Measurements from ENCODE around the gene SPSB1.

The SPSB1 gene

DNA sequence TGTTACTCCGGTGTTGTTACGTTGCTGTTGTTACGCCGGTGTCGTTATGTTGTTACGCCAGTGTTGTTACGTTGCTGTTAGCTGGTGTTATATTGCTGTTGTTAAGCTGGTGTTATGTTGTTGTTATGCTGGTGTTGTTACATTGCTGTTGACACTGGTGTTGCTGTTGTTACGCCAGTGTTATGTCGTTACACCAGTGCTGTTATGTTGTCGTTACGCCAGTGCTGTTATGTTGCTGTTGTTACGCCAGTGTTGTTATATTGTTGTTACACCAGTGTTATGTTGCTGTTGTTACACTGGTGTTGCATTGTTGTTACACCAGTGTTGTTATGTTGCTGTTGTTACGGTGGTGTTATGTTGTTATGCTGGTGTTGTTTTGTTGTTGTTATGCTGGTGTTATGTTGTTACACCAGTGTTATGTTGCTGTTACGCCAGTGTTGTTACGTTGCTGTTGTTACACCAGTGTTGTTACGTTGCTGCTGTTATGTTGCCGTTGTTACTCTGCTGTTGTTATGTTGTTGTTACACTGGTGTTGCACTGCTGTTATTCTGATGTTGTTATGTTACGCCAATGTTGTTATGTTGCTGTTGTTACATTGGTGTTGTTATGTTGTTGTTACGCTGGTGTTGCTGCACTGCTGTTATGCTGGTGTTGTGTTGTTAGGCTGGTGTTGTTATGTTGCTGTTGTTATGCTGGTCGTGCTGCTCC is 32.5 kb upstream of the SPSB1 start:
- DNase-seq: no peak

DNA sequence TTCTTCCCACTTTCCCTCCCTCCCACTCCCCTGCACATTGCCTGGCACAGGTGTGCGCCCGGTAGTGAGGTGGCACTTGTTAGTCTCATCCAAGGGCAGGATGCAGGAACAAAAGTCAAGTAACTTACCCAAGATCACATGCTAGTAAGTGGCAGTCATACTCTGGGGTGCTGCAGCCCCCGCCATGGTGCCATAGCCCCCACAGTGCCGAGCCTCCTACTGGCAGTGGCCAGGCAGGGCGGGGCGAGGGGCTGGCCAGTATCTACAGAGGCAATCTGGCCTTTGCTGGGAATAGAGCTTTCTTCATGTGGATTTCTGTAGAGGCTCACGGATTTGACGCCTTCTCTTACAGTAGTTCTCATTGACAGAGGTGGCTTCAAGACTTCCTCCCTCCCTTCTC is 31.2 kb upstream of the SPSB1 start:
- DNase-seq: no peak

DNA sequence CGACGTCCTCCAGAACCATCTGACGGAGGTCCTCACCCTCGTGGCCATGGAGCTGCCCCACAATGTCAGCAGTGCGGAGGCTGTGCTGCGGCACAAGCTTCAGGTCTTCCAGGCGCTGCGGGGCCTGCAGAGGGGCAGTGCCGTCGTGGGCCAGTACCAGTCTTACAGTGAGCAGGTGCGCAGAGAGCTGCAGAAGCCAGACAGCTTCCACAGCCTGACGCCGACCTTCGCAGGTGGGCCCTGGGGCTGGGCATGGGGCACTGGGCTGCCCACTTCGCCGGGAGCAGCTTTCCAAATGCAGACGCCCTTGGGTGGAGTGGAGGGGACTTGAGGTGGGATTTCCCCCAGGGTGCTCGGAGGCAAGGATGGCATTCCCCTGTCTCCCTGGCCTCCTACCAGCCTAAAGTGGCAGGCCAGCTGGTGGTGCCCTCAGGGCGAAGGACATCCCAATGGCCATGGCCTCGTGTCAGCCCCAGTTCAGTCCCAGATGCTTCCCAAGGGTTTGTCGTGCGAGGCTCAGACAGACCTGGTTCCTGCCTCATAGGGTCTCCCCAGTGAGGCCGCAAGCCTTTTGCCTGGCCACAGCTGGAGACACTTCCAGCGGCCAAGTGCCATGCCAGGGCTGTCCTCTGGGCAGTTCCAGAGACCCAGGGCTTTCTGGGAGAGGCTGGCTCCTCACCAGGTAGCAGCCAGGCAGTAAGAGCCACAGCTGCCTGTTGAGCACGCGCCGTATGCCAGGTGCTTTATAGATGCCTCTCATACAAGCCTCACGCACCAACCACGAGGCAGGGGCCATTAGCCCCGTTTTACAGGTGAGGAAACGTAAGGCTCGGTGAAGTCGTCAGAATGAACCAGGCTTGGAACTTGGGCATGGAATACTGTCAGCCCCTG is 30.4 kb upstream of the SPSB1 start:
- no peak for DNase-seq

DNA sequence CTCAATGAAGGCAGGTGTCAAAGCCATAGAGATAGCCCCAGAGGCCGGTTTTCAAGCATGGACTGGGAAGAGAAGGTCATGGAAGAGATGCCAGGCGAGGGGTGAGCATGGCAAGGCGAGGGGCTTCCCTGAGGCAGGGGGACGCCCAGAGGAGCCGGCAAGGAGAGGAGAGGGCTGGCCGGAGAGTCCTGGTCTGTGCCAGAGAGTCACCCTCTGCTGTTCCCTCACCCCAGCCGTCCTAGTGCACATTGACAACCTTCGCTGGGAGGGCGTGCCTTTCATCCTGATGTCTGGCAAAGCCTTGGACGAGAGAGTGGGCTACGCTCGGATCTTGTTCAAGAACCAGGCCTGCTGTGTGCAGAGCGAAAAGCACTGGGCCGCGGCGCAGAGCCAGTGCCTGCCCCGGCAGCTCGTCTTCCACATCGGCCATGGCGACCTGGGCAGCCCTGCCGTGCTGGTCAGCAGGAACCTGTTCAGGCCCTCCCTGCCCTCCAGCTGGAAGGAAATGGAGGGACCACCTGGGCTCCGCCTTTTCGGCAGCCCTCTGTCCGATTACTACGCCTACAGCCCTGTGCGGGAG is 29.3 kb upstream of the SPSB1 start:
- no peak for DNase-seq

DNA sequence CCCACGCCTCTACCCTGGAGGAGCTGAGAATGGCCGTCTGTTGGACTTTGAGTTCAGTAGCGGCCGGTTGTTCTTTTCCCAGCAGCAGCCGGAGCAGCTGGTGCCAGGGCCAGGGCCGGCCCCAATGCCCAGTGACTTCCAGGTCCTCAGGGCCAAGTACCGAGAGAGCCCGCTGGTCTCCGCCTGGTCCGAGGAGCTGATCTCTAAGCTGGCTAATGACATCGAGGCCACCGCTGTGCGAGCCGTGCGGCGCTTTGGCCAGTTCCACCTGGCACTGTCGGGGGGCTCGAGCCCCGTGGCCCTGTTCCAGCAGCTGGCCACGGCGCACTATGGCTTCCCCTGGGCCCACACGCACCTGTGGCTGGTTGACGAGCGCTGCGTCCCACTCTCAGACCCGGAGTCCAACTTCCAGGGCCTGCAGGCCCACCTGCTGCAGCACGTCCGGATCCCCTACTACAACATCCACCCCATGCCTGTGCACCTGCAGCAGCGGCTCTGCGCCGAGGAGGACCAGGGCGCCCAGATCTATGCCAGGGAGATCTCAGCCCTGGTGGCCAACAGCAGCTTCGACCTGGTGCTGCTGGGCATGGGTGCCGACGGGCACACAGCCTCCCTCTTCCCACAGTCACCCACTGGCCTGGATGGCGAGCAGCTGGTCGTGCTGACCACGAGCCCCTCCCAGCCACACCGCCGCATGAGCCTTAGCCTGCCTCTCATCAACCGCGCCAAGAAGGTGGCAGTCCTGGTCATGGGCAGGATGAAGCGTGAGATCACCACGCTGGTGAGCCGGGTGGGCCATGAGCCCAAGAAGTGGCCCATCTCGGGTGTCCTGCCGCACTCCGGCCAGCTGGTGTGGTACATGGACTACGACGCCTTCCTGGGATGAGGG is 28.5 kb upstream of the SPSB1 start:
- no peak for DNase-seq

DNA sequence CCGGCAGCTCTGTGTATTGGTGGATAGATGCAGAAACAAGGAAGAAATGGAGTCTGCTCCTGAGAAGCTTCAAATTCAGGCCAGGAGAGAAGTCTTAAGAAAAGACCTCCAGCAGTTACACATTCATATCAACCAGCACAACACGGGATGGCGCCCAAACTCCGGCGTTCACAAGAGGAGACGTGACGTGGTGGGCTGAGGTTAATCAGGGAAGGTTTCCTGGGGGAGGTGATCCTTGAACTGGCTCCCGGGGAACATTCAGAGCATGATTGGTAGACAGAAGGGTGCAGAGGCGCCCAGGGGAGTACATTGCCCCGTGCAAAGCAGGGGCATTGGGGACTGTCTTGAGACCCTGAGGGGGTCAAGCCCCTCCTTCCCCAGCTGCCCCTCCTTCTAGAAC is 27.7 kb upstream of the SPSB1 start:
- no peak for DNase-seq

DNA sequence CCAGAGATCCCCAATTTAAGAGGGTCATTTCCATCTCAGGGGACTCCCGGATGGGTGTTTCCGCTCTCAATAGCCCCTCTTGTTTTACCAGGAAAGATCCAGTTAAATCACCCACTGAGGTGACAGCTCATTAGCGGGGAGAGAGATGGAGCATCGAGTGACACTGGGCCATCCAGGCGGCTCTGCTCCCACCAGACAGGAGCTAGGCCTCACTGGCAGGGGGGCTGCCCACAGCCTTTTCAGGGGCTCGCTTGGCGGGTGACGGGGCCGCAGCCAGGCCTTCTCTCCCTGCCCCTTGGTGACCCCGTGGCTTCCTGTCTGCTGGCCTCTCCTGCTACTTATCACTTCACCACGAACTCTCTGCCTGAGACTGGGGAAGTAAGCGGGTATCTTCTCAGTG is 26.7 kb upstream of the SPSB1 start:
- no peak for DNase-seq

DNA sequence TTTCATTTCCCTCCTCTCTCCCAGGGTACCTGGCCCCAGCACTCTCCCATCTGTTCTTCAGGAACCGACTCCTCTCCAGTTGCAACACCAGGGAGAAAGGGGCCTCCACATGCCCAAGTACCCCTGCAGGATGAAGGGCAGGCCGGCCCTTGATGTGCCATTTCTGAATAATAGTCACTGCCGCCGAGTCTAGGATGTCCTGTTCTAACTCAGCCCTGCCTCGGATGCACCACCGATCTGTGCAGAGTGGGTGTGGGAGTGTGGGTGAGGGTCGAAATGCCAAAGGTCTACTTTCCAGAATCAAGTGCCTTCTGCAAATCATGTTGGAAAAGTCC is 25.4 kb upstream of the SPSB1 start:
- DNase-seq: no peak

DNA sequence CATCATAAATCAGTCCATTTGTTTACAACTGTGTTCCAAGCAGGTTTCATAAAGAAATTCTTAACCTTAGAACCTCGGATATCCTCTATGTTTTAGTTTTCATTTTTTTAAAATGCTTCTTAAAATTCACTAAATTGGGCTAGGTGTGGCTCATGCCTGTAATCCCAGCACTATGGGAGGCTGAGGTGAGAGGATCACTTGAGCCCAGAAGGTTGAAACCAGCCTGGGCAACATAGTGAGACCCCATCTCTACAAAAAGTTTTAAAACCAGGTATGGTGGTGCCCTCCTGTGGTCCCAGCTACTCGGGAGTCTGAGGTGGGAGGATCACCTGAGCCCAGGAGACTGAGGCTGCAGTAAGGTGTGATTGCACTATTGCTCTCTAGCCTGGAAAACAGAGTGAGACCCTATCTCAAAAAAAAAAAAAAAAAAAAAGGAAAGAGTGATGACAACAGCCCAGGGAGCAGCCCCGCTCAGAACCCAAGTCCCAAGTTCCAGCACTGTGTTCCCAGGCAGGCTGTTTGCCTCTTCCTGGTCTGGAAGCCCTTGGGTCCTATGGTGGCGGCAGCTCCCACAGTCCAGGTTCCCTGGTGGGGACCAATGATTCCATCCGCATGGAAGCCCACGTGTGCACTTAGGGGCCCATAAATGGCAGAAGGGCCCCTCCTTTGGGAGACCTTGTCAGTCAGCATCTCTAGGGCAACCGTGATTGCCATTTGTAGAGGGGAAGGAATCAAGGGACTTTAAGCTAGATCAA is 24.7 kb upstream of the SPSB1 start:
- DNase-seq: no peak

DNA sequence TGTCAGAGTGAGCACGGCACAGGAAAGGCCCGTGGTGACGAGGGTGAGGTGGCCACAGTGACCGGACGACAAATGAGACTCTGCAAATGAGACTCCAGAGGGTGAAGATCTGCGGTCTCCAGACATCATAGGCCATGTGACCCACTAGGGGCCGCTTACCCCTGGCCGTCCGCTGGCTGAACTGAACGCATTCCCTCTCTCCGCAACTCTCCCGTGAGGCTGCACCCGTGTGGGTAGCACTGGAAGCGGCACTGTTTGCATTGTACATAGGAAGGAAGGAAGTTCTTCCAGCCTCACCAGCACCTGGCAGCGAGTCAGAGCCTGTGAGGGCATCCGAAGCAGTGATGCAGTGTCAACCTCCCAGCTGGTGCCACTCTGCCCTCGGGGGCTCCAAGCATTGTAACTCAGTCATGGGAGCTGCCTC is 23.6 kb upstream of the SPSB1 start:
- DNase-seq: no peak

DNA sequence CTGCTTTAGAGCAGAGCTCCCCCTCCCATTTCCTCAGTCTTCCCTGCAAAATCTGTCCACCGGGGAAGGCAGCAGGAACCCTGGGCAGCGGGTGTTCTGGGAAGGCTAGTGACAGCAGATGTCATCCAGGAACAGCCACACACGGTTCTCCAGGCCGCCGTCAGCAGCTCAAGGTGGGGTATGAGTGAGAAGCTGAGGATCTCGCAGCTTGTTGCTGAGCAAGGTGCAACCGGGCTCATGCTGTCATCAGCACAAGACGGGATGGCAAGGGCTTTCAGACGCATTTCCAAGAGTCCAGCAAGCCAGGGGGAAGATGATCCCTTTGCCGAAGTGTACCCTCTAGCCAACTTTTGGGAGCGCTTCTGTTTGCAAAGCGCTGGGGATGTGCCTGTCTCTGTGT is 23.0 kb upstream of the SPSB1 start:
- DNase-seq: no peak

DNA sequence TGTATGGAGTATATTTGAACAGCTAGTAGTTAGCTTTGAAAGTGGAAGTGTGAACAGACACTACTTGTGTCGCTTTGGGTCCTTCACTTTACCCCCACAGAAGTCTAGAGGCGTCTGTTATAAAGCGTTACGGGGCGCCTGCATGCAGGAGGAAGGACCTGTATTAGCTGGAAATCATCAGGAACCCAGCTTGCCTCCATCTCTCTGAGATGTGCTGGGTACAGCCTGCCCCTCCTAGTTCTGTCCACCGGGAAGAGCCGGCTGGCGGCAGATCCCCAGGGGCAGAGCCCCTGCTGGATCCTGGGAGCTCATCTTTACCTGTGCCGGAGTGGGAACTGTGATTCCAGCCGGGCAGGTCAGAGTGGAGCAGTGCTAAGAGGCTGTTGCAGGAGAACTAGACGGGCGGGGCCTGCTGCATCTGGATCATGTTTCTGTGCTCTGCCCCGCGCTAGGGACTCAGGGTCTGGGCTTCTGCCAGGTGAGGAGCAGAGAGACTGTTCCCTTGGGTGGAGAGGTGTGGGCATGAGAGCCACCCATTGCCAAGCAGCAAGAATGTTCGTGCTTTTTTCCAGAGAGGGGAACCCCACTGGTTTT is 22.3 kb upstream of the SPSB1 start:
- DNase-seq: no peak

DNA sequence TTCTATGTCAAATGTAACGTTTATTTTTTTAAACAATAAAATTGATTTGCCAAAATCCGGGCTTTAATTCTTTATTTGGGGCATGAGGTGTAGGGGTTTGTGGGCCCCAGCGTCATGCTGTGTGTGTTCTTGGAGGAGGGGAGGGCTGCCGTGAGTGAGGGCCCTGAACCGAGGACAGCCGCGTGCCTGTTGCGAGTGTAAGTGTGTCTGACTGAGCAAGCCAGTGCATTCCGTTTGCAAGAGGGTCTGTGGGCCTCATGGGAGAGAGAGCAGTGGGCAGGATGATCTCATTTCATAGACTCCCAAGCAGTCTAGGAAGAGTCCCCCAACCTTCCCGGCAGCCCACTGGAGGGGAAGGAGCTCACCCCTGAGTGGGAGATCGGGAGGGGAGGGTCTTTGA is 21.4 kb upstream of the SPSB1 start:
- DNase-seq: no peak

DNA sequence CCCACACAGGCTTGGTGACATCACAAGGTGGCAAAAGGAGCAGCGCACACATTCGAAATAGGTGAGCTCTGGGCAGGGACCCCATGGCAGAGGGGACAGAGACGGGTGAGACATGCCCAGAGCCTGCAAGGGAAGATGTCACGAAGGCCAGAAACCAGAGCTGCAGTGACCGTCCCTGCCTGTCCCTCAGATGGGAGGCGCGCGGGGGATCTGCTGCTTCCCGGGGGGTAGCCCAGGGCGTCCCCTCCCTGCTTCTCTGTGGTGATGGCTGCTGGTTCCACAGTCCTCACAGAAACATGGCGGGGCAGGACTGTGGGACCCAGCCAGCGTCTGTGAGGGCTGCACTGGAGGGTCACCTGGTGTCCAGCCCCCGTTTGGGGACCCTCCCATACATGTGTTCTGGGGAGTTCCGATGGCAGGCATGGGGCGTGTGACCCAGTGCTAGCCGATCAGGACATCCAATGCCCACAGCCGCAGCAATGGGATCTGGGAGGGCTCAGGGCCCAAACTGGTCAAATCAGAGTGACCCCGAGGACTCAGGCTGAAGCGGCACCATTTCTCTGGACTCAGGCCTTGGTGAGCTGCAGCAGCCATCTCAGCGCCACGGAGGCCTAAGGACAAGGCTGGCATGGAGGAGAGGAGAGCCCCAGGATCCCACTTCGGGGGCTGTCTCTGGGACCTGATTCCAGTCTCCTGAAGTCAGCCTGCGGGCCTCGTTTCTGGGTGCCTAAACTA is 20.7 kb upstream of the SPSB1 start:
- no peak for DNase-seq

DNA sequence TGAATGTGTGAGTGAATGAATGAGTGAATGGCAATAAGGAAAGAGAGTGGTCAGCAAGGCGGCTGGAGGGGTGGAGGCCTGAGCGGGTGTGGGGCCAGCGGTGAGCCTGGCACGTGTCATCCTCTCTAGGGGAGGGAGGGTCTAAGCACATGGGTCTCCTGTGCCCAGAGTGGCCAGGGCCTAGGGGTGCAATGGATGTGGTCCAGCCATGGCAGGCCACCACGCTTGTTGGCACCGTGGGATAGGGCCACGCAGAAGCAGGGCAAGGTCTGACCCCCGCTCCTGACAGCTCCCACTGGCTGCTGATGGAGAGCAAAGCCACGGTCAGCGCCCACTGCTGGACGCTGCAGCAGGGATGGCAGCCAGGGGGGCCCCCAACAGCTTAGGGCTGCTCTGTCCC is 19.5 kb upstream of the SPSB1 start:
- no peak for DNase-seq

DNA sequence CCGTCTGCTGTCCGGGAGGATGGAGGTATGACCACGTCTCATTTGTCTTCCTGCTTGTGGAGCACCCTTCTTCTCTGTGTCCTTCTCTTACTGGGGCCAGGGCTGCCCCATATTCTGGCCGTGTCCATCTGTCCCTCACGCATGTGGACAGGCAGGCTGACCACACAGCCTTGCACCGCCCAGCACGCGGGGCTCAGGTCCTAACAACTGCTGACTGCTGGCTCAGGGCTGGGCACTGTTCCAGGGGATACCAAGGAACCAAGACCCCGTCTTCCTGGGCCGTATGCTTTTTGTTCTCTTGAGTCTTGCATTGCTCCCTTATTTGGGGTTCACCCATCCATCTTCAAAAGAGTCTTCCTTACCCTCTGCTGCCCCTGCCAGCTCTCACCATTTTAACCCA is 17.5 kb upstream of the SPSB1 start:
- DNase-seq: no peak

DNA sequence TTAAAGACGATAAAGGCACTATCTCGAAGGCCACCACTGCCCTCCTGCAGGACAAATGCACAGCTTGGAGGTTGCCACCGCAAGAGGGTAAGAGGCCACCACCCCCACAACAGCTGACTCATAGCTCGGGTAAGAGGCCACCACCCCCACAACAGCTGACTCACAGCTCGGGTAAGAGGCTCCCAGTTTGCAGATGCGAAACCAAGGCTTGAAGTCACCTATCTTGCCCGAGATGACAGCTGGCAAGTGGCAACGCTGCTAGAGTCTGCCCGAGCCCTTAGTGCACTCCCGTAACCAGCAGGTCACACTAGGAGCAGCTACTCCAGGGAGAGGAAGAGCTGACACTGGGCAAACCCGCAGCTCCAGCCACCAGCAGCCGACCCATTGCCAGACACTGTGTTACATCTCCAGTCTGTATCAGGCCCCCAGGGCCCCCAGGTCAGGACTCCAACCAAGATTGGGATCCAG is 17.1 kb upstream of the SPSB1 start:
- peak; percentile 16 for DNase-seq

DNA sequence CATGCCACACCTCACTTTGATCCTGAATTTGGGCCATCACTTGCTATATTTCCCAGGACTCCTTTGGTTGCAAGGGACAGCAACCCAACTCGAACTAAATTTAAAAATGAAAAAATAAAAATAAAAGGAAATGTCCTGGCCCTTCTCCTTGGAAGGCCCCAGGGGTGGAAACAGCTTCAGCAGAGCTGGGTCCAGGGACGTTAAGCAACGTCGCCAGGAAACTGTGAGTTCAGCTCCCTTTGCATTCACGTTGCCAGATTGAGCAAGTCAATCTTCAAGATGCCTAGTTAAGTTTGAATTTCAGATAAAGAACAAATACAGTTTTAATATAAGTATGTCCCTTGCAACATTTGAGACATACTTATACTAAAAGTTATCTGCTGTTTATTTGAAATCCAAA is 14.6 kb upstream of the SPSB1 start:
- no peak for DNase-seq

DNA sequence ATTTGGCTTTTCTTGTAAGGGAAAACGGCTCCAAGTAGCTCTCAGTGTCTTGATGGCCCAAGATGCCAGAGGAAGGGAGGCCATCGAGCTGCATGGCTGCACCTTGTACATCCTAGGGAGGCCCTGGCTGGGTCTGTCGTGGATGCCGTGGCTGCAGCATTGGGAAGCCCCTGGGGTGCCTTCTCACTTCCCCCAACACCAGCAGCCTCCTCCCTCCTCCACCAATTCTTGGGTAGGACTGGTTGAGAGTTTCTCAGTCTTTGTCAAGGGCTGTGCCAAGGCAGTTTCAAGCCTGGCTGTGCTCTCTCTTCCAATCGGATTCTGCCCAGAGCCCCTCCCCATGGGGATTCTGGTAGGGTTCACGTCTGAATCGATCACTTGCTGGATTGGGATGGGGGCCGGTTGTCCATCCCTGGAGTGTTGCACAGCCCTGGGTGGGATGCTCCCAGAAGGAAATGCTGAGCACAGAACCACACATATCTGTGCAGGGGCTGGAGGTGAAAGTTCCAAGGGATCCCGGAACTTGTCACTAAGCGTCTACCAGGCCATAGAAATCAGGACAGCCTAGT is 14.0 kb upstream of the SPSB1 start:
- DNase-seq: no peak

DNA sequence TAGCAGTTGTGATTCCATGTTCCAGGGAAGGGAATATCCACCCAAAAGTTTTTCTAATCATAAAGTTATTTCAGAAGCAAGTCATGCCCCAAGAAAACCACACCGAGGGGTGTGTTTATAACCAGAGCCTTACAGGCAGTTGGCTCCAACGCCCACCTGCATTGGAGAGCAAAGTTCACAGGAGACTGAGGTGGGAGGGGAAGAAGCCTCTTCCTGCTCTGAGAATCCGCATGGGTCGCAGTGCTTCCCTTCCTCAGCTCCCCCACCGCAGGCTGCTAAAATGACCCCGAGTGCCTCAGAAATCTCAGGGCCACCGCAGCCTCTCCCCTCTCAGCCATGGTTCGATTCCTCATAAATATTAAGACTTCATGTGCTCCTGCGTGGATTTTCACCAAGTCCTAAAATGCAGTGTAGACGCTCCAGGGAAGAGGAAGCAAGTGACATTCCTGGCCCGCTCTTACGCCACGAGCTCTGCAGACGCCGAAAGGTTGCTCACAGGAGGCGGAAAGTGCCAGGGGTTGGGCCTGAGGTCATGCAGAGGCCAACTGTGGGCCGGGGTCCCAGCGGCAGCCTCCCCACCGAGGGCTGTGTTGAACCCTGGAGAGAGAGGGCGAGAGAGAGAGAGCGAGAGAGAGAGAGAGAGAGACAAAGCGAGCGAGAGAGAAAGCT is 13.4 kb upstream of the SPSB1 start:
- no peak for DNase-seq

Measured in effector CD4-positive, alpha-beta T cell (primary cell).